ENCODE results near the gene NTN1. TPM values are rescaled to one million over a fixed set of nuclear protein-coding genes. Genes with fewer than 3 reads are reported as not detected.

The NTN1 gene
- total RNA-seq, 2 donors from 2014 or later = 0.59 to 1.2 TPM

DNA sequence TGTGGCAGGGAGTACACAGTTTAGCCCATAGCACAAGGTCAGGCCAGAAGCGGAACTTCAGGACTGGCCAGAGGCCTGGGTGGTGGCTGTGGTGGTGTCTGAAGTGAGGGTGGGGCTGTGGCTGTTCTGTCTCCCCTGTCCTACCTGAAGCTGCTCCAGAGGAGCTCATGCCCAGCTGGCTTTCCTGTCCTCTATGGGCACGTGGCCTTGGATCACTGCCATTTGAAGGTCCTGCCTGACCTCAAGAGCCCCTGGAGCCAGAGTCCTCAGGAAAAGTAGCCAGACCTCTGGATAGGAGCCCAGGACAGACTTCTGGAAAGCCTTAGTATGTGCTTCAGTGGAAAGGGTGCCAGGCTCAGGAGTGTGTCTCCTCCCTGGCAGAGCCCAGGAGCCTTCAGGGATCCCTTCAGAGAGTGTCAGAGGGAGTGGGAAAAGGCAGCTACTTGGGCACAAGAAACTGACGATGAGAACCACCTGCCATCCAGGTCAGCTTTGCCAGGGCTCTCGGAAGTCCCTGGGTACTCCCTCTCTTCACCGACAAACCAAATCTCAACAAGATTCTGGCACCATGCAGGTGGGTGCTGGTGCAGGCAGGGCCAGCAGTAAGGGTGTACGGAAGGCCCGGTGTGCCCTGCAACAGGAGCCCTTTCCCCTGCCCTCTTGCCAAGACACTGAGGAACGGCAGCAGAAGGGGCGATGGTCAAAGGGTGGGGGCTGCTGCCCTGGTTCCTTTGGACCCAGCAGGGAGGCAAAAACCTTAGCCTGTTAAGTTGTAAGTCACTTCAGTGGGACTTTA, 153.7 kb downstream of the NTN1 start:
- H3K27ac Mint-ChIP-seq = no peak overlapping the region
- no peaks in the 10 kb centered on the region for H3K9me3 Mint-ChIP-seq
- no peak for ATAC-seq
- H3K36me3 Mint-ChIP-seq = no peaks in the 10 kb centered on the region
- DNase-seq (ENCODE audit: low spot score in 2 of 2) = no peak

GRCh38 chr17:9175700-9176467, 154.6 kb downstream of the NTN1 start:
- Mint-ChIP-seq H3K36me3 (no peaks in the 10 kb centered on the region), H3K27ac (peak overlapping the region in 1 of 2 donors; percentile 5), H3K9me3 (no peaks in the 10 kb centered on the region)
- ATAC-seq = peak in 1 of 2 donors; percentile 44
- DNase-seq (ENCODE audit: low spot score in 2 of 2) = no peak

DNA sequence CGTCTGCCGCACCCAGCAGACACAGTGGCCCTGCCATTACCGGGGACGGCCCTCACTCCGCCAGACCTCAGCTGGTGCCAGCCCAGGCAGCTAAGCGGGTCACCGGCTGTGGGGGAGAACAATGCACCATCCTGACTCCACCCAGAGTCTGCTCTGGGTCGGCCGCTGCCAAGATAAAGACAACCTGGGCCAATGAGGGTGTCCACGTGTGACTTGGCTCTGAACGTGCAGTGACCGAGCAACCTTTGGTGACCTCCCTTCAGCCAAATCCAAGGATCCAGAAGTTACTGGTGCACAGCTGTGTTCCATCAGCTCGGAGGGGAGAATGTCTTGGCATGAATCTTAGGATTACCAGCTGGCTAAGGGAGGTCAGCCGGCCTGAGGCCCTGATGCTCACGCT, 155.9 kb downstream of the NTN1 start:
- H3K27ac Mint-ChIP-seq = no peak overlapping the region
- no peak for DNase-seq (ENCODE audit: low spot score in 2 of 2)
- ATAC-seq = no peak
- H3K36me3 Mint-ChIP-seq = no peaks in the 10 kb centered on the region
- H3K9me3 Mint-ChIP-seq = no peaks in the 10 kb centered on the region

- Mint-ChIP-seq H3K9me3 (no peaks in the 10 kb centered on the region), H3K27ac (no peak overlapping the region), H3K36me3 (no peaks in the 10 kb centered on the region)
- ATAC-seq (no peak), DNase-seq (ENCODE audit: low spot score in 2 of 2) (no peak)
Measured at GRCh38 chr17:9178319-9178718, 157.0 kb downstream of the NTN1 start.

DNA sequence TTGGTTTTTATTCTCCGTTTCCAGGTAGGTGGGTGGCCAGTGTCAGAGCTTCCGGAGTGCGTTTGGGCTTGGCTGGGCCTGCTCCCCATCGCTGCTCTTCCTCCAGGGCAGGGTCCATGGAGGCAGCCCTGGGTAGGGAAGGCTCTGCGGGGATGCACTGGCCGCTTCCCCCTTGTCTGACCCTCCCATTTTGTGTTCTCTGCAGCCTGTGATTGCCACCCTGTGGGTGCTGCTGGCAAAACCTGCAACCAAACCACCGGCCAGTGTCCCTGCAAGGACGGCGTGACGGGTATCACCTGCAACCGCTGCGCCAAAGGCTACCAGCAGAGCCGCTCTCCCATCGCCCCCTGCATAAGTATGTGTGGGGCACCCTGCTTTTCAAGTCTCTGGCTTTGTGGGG, 158.3 kb downstream of the NTN1 start:
- no peaks in the 10 kb centered on the region for H3K9me3 Mint-ChIP-seq
- H3K36me3 Mint-ChIP-seq = no peaks in the 10 kb centered on the region
- no peak overlapping the region for H3K27ac Mint-ChIP-seq
- DNase-seq (ENCODE audit: low spot score in 2 of 2) (no peak), ATAC-seq (no peak)

DNA sequence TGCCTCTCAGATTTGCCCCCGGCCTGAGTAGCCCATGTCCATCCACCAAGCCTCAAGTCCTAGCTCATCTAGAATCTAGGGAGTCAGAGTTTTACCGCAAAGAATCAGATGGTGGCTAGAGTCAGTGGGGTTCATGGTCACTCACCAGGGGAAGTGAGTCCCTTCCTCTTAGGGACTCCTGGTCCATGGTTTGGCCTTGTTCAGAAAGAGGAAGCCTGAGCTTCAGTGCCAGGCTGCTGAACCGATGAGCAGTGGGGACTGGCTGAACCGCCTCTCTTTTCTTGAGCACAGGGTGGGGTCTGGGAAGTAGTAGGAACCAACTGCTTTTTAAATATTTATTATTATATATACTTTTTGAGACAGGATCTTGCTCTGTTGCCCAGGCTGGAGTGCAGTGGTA, 160.3 kb downstream of the NTN1 start:
- no peak for ATAC-seq
- H3K27ac Mint-ChIP-seq = no peak overlapping the region

DNA sequence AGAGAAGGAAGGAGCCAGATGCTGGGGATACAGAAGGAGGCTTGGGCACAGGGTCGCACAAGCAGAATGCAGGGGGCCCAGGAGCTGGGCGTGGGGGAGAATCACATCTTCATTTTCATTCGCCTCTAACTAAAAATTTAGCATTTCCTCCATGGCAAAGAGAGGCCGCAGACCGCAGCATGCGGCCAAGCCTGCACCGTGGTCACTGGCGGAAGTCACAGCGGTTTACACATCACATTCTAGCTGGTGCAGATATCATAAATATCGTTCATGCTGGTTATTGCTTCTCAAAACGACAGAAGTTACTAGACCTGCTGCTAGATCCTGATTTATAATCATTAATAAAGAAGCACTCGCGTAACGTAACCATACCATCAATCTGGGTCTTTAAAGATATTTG, 162.0 kb downstream of the NTN1 start:
- DNase-seq (ENCODE audit: low spot score in 2 of 2) = no peak
- H3K9me3 Mint-ChIP-seq = no peaks in the 10 kb centered on the region
- H3K36me3 Mint-ChIP-seq = no peaks in the 10 kb centered on the region
- ATAC-seq = peak in 1 of 2 donors; percentile 28
- H3K27ac Mint-ChIP-seq = no peak overlapping the region

More for the DNA sequence above, 160.3 kb downstream of the NTN1 start:
- no peaks in the 10 kb centered on the region for H3K9me3 Mint-ChIP-seq
- no peaks in the 10 kb centered on the region for H3K36me3 Mint-ChIP-seq
- no peak for DNase-seq (ENCODE audit: low spot score in 2 of 2)

DNA sequence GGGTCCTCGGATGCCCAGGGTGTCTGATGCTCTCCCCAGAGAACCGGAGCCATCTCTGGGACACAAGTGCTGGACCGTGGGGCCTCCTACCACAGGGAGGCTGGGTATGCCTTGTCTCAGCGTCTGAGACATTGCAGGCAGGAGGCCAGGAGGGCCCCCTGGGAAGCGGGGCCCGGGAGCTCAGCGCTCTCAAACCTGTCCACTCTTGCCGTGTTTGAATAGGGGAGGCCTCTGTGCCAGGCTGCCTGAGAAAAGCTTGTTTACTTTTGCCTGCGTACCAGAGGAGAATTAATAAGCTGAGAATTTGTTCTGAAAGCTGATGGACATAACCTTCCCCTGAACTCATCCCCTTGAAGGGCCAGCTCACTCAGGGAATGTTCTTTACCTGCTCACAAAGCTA, 163.8 kb downstream of the NTN1 start:
- no peak overlapping the region for H3K27ac Mint-ChIP-seq
- H3K9me3 Mint-ChIP-seq = no peaks in the 10 kb centered on the region
- no peak for DNase-seq (ENCODE audit: low spot score in 2 of 2)
- ATAC-seq = no peak
- H3K36me3 Mint-ChIP-seq = no peaks in the 10 kb centered on the region

GRCh38 chr17:9185688-9186284, 164.5 kb downstream of the NTN1 start:
- DNase-seq (ENCODE audit: low spot score in 2 of 2) (no peak), ATAC-seq (no peak)
- no peaks in the 10 kb centered on the region for H3K36me3 Mint-ChIP-seq
- H3K27ac Mint-ChIP-seq = no peak overlapping the region
- H3K9me3 Mint-ChIP-seq = no peaks in the 10 kb centered on the region

DNA sequence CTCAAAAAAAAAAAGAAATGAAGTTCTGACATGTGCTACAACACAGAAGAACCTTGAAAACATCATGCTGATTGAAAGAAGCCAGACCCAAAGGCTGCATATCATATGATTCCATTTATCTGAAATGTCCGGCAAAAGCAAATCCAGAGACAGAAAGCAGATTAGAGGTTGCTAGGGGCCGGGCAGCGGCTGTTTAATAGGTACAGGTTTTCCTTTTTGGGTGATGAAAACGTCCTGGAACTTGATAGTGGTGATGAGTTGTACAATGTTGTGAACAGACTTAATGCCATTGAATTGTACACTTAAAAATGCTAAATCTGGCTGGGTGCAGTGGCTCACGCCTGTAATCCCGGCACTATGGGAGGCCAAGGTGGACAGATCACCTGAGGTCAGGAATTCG, 166.5 kb downstream of the NTN1 start:
- Mint-ChIP-seq H3K27ac (no peak overlapping the region), H3K9me3 (no peaks in the 10 kb centered on the region), H3K36me3 (no peaks in the 10 kb centered on the region)
- DNase-seq (ENCODE audit: low spot score in 2 of 2) (no peak), ATAC-seq (no peak)

GRCh38 chr17:9188367-9188766, 167.1 kb downstream of the NTN1 start:
- no peaks in the 10 kb centered on the region for H3K9me3 Mint-ChIP-seq

GRCh38 chr17:9189870-9190269, 168.6 kb downstream of the NTN1 start:
- H3K27ac Mint-ChIP-seq = no peak overlapping the region
- H3K9me3 Mint-ChIP-seq = no peaks in the 10 kb centered on the region
- ATAC-seq = no peak
- no peaks in the 10 kb centered on the region for H3K36me3 Mint-ChIP-seq
- DNase-seq (ENCODE audit: low spot score in 2 of 2) = no peak

More at GRCh38 chr17:9188367-9188766, 167.1 kb downstream of the NTN1 start:
- DNase-seq (ENCODE audit: low spot score in 2 of 2) (no peak), ATAC-seq (no peak)
- no peak overlapping the region for H3K27ac Mint-ChIP-seq
- H3K36me3 Mint-ChIP-seq = no peaks in the 10 kb centered on the region

GRCh38 chr17:9192010-9192409, 170.7 kb downstream of the NTN1 start:
- Mint-ChIP-seq H3K27ac (no peak overlapping the region), H3K36me3 (no peaks in the 10 kb centered on the region), H3K9me3 (no peaks in the 10 kb centered on the region)
- no peak for ATAC-seq
- no peak for DNase-seq (ENCODE audit: low spot score in 2 of 2)

GRCh38 chr17:9195411-9195810, 174.1 kb downstream of the NTN1 start:
- Mint-ChIP-seq H3K27ac (no peak overlapping the region), H3K36me3 (no peaks in the 10 kb centered on the region), H3K9me3 (peaks cover 0 to 3% of the 10 kb centered on the region in 2 donors)
- ATAC-seq (no peak), DNase-seq (ENCODE audit: low spot score in 2 of 2) (no peak)

GRCh38 chr17:9195961-9196670, 174.8 kb downstream of the NTN1 start:
- Mint-ChIP-seq H3K27ac (no peak overlapping the region), H3K36me3 (no peaks in the 10 kb centered on the region), H3K9me3 (peaks cover 0 to 3% of the 10 kb centered on the region in 2 donors)
- ATAC-seq = no peak
- DNase-seq (ENCODE audit: low spot score in 2 of 2) = no peak

DNA sequence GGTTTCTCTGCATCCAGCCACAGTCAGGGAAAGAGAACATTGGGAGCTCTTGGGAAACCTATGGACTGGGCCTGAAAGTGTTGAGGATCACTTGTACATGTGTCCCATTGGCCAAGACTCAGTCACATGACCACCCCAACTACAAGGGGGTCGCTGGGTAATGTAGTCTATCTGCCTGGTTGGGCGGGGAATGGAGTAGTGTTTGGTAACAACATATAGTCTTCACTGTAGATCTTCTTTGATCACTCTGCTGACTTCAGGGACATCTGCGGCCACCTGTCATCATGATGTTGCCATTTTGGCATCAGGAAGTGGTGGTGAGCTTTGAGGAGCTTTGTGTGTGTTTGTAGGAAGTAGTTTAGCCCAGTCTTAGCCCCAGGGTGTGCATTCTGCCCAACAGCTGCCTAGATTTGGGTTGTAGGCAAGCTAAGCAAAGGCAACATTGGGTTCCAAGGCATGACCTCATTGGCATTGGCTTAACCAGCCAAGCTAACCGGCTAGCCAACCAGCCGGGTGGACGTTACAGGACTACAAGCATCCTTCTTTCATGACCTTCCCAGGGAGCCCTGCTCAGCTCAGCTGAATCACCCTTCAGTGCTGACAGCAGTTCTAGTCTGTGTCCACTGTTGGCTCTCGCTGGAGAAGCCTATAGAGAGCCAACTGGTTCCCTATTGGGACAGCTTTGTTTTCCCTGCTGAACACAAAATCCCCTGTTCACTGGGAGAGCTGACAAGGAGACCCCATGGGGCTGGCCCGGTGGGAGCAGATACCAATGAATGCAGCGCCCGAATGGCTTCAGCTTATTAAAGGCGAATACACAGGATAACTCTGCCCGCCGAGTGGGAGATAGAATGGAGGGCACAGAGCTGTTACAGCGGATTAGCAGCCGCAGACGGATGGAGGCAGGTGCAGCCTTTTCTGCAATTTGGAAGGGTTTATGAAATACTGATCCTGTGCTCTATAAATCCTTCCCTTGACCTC, 178.6 kb downstream of the NTN1 start:
- no peak overlapping the region for H3K27ac Mint-ChIP-seq
- DNase-seq (ENCODE audit: low spot score in 2 of 2) = no peak
- no peak for ATAC-seq
- peaks cover 0 to 3% of the 10 kb centered on the region in 2 donors for H3K9me3 Mint-ChIP-seq
- no peaks in the 10 kb centered on the region for H3K36me3 Mint-ChIP-seq

Measured in activated naive CD4-positive, alpha-beta T cell treated with anti-CD3 and anti-CD28 coated beads, Interleukin-2, amount 50 U/mL, for 72 hours (primary cell).